ENCODE results near the gene ENPP1. TPM values are rescaled to one million over a fixed set of nuclear protein-coding genes. Genes with fewer than 3 reads are reported as not detected.

The ENPP1 gene
- total RNA-seq, 1 experiment from 2014 or later, result 2.8 TPM

Small RNA genes lying within 50 kb of the gene (microRNA-seq; reads per million reads assigned to microRNA genes)
- not detected for gene MIR548H5

Other genes starting within 250 kb of the ENPP1 start
- gene ARG1, start 234.8 kb upstream of the ENPP1 start, total RNA-seq (2022), result not detected in 2 replicates
- 20.6 and 25.0 TPM in 2 replicates for gene MED23, start 179.8 kb upstream of the ENPP1 start, total RNA-seq (2022)
- gene ENPP3, start 170.7 kb upstream of the ENPP1 start, total RNA-seq (2022), result not detected in 2 replicates
- not detected in 2 replicates for gene OR2A4, start 106.6 kb upstream of the ENPP1 start, total RNA-seq (2022)
- not detected in 2 replicates for gene CTAGE9, start 97.0 kb upstream of the ENPP1 start, total RNA-seq (2022)
- 10.9 and 49.4 TPM in 2 replicates for gene CCN2, start 143.4 kb downstream of the ENPP1 start, total RNA-seq (2022)

All from MCF 10A (cell line).